SK-N-SH (cell line): ENCODE measurements around the gene SPIN1. TPM values are rescaled to one million over a fixed set of nuclear protein-coding genes. Genes with fewer than 3 reads are reported as not detected.

Experiments used
- CTCF ChIA-PET: fragments of 300-600, 350-600 bp; formaldehyde crosslinking; extraction: SDS; loops from one replicate; lab custom pipeline; 2021; lab: Yijun Ruan, JAX
- POLR2A ChIA-PET: fragments of 350-600 bp; sonication (Branson Sonifier 250); formaldehyde crosslinking; extraction: SDS; loops from one replicate; lab custom pipeline; 2020; ENCODE audit warnings: antibody characterized with exemption, inconsistent platforms; lab: Yijun Ruan, JAX
- DNase-seq: peaks from one replicate; pipeline ENCODE4 v3.0.0; 2012
- H2AFZ ChIP-seq: fragments of 200-600 bp; sonication (generic); 2 replicates; pipeline ENCODE4 v1.8.1; 2016; ENCODE audit warnings: antibody characterized with exemption, mild to moderate bottlenecking, low read depth
- H3F3A ChIP-seq: fragments of 200-600 bp; sonication (generic); replicated peaks from 2 replicates; pipeline ENCODE3; 2016; ENCODE audit warnings: antibody characterized with exemption, mild to moderate bottlenecking; ENCODE audit not compliant: insufficient read depth
- H3K27ac ChIP-seq, 2 experiments: fragments of 200-500 bp in 1 of 2; fragments of 200-600 bp in 1 of 2; sonication (Bioruptor generic) in 1 of 2; sonication (generic), shearing (Covaris generic) in 1 of 2; 2 replicates each; pipeline versions ENCODE4 v1.5.1 to v1.6.1; 2014 to 2016; ENCODE audit warnings: low read depth in 2 of 2, inconsistent platforms in 1 of 2, low read length in 1 of 2, mild to moderate bottlenecking in 1 of 2, mixed read lengths in 1 of 2
- H3K27me3 ChIP-seq: fragments of 200-600 bp; sonication (generic), shearing (Covaris generic); 2 replicates; pipeline ENCODE4 v1.6.1; 2016; ENCODE audit warnings: mixed run types; ENCODE audit not compliant: insufficient read depth
- H3K36me3 ChIP-seq, 2 experiments: fragments of 200-500 bp in 1 of 2; fragments of 200-600 bp in 1 of 2; sonication (Bioruptor generic) in 1 of 2; sonication (generic) in 1 of 2; replicated peaks in 1 of 2; 2 replicates each; pipeline versions ENCODE3 to v1.5.1; 2014 to 2016; ENCODE audit warnings: low read length in 1 of 2, mild to moderate bottlenecking in 1 of 2; ENCODE audit not compliant: insufficient read depth in 2 of 2, control insufficient read depth in 1 of 2
- H3K4me1 ChIP-seq, 2 experiments: fragments of 200-500 bp in 1 of 2; fragments of 200-600 bp in 1 of 2; sonication (Bioruptor generic) in 1 of 2; sonication (generic), shearing (Covaris generic) in 1 of 2; 2 replicates each; pipeline versions ENCODE4 v1.5.1 to v1.6.1; 2014 to 2016; ENCODE audit warnings: low read depth in 1 of 2, low read length in 1 of 2, mixed run types in 1 of 2; ENCODE audit not compliant: insufficient read depth in 2 of 2, control insufficient read depth in 1 of 2
- H3K4me2 ChIP-seq: fragments of 200-600 bp; sonication (generic), shearing (Covaris generic); 2 replicates; pipeline ENCODE4 v1.6.1; 2017; ENCODE audit warnings: mixed run types
- H3K4me3 ChIP-seq, 2 experiments: fragments of 200-500 bp in 1 of 2; fragments of 200-600 bp in 1 of 2; sonication (Bioruptor generic) in 1 of 2; sonication (generic), shearing (Covaris generic) in 1 of 2; 2 replicates each; pipeline versions ENCODE4 v1.5.1 to v1.8.1; 2014 to 2016; ENCODE audit warnings: low read depth in 2 of 2, inconsistent platforms in 1 of 2, low read length in 1 of 2, mild to moderate bottlenecking in 1 of 2, mixed read lengths in 1 of 2, moderate library complexity in 1 of 2
- H3K79me2 ChIP-seq: fragments of 200-600 bp; sonication (generic); 2 replicates; pipeline ENCODE4 v1.8.1; 2017; ENCODE audit warnings: mild to moderate bottlenecking; ENCODE audit not compliant: insufficient read depth
- H3K9ac ChIP-seq: fragments of 200-600 bp; sonication (generic); 2 replicates; pipeline ENCODE4 v1.6.1; 2017; ENCODE audit warnings: mixed run types
- H3K9me2 ChIP-seq: fragments of 200-600 bp; sonication (generic); 2 replicates; pipeline ENCODE4 v1.6.1; 2017; ENCODE audit warnings: mixed run types
- H3K9me3 ChIP-seq: fragments of 200-600 bp; sonication (generic); 2 replicates; pipeline ENCODE4 v1.6.1; 2017; ENCODE audit warnings: mixed run types, mild to moderate bottlenecking, moderate library complexity
- H4K20me1 ChIP-seq: fragments of 200-600 bp; sonication (generic); 2 replicates; pipeline ENCODE4 v1.6.1; 2017; ENCODE audit warnings: mild to moderate bottlenecking, mixed run types; ENCODE audit not compliant: insufficient read depth
- CHD2 ChIP-seq: fragments of 150-350 bp; IDR thresholded peaks from 2 replicates; pipeline ENCODE4 v1.6.1; 2018; ENCODE audit warnings: low read length; ENCODE audit not compliant: partially characterized antibody
- CTCF ChIP-seq: fragments of 200-600 bp; sonication (generic); IDR thresholded peaks from 2 replicates; pipeline ENCODE4 v1.6.1; 2017; ENCODE audit warnings: antibody characterized with exemption, mild to moderate bottlenecking, moderate library complexity
- EP300 ChIP-seq, 2 experiments: IDR thresholded peaks; 2 replicates each; pipeline versions ENCODE4 v1.4.0 to v1.6.1; 2012; ENCODE audit warnings: borderline replicate concordance in 1 of 2, low read depth in 1 of 2, low read length in 1 of 2
- EZH2phosphoT487 ChIP-seq: fragments of 200-600 bp; sonication (generic); IDR thresholded peaks from 2 replicates; pipeline ENCODE4 v1.6.1; 2017; ENCODE audit warnings: low read depth, mixed run types, mild to moderate bottlenecking, antibody characterized with exemption, moderate library complexity, borderline replicate concordance
- FOXJ3 ChIP-seq: sonication (generic); formaldehyde crosslinking; IDR thresholded peaks from 2 replicates; pipeline ENCODE4 v1.5.1; 2020; ENCODE audit warnings: mild to moderate bottlenecking, missing genetic modification reagents
- FOXM1 ChIP-seq: IDR thresholded peaks from 2 replicates; pipeline ENCODE4 v1.4.0; 2012; ENCODE audit warnings: low read depth, mild to moderate bottlenecking
- GATA2 ChIP-seq: sonication (generic); formaldehyde crosslinking; IDR thresholded peaks from 2 replicates; pipeline ENCODE4 v1.5.0; 2020; ENCODE audit warnings: mild to moderate bottlenecking, missing genetic modification reagents
- JUND ChIP-seq: IDR thresholded peaks from 2 replicates; pipeline ENCODE4 v1.4.0; 2012
- MAX ChIP-seq: IDR thresholded peaks from 2 replicates; pipeline ENCODE4 v1.4.0; 2012; ENCODE audit warnings: low read depth
- MEF2A ChIP-seq: IDR thresholded peaks from 2 replicates; pipeline ENCODE4 v1.4.0; 2012; ENCODE audit warnings: low read depth, borderline replicate concordance
- MXI1 ChIP-seq: IDR thresholded peaks from 2 replicates; pipeline ENCODE4 v1.6.1; 2012; ENCODE audit warnings: mild to moderate bottlenecking, low read depth, low read length, improper control_type of control experiment
- NFIC ChIP-seq: IDR thresholded peaks from 2 replicates; pipeline ENCODE4 v1.4.0; 2012; ENCODE audit warnings: borderline replicate concordance
- NRF1 ChIP-seq: IDR thresholded peaks from 2 replicates; pipeline ENCODE4 v1.6.1; 2012; ENCODE audit warnings: low read depth, mild to moderate bottlenecking, low read length
- POLR2AphosphoS5 ChIP-seq: IDR thresholded peaks from 2 replicates; pipeline ENCODE4 v1.6.1; 2012; ENCODE audit warnings: low read depth, low read length
- RFX5 ChIP-seq: IDR thresholded peaks from 2 replicates; pipeline ENCODE4 v1.6.1; 2012; ENCODE audit warnings: mild to moderate bottlenecking, improper control_type of control experiment, low read length
- TAF1 ChIP-seq: IDR thresholded peaks from 2 replicates; pipeline ENCODE4 v1.6.1; 2012; ENCODE audit warnings: low read depth, mild to moderate bottlenecking, low read length, moderate library complexity, borderline replicate concordance
- TEAD4 ChIP-seq: IDR thresholded peaks from 2 replicates; pipeline ENCODE4 v1.4.0; 2012; ENCODE audit warnings: mild to moderate bottlenecking, borderline replicate concordance; ENCODE audit not compliant: insufficient read depth
- USF2 ChIP-seq: fragments of 150-350 bp; IDR thresholded peaks from 2 replicates; pipeline ENCODE4 v1.6.1; 2017; ENCODE audit warnings: antibody characterized with exemption, low read length, low read depth, borderline replicate concordance
- YY1 ChIP-seq: IDR thresholded peaks from 2 replicates; pipeline ENCODE4 v1.4.0; 2012; ENCODE audit warnings: low read depth, mild to moderate bottlenecking
- ZBTB33 ChIP-seq: IDR thresholded peaks from 2 replicates; pipeline ENCODE4 v1.4.0; 2012; ENCODE audit warnings: low read depth, borderline replicate concordance
- WGBS: methylation state at CpG from one replicate; pipeline ENCODE4 v1.1.6; 2017; ENCODE audit warnings: low lambda C conversion rate; 5-methylcytosine and 5-hydroxymethylcytosine counted together
- polyA plus RNA-seq, 3 experiments: library from polyadenylated mRNA; depleted of rRNA; stranded (reverse); fragments of >200 nt; gene quantifications; 2 replicates each; pipeline ENCODE4 v1.2.3, GENCODE V29; 2012
- TF ChIP-seq, protein P1 (sequence below): IDR thresholded peaks from 2 replicates; pipeline ENCODE4 v1.4.0; 2012; ENCODE audit warnings: low read depth, borderline replicate concordance

The SPIN1 gene
- polyA plus RNA-seq, 1 of the 3 experiments (the other 2 are of a cell fraction): 35.8 TPM

GRCh38 chr9:88508326-88508725 is 120.1 kb downstream of the SPIN1 start:
- POLR2A ChIA-PET: no interaction called here
- Histone ChIP-seq H3K9me3 (no peaks in the 10 kb centered on the region), H3K4me1 (no peaks in the 10 kb centered on the region), H4K20me1 (no peaks in the 10 kb centered on the region), H3K4me2 (no peak overlapping the region), H3K27me3 (no peaks in the 10 kb centered on the region), H3K79me2 (no peaks in the 10 kb centered on the region), H2AFZ (no peak overlapping the region), H3K4me3 (no peak overlapping the region), H3K9me2 (no peaks in the 10 kb centered on the region), H3K27ac (no peak overlapping the region), H3K36me3 (no peaks in the 10 kb centered on the region), H3F3A (peaks cover 4% of the 10 kb centered on the region), H3K9ac (no peak overlapping the region)
- TF ChIP-seq TEAD4 (no peak), NRF1 (no peak), POLR2AphosphoS5 (no peak), YY1 (no peak), ZBTB33 (no peak), NFIC (no peak), EZH2phosphoT487 (no peak)
- 70% methylated on average over 2 of the region's 2 CpGs for WGBS
- CTCF ChIA-PET: no interaction called here
- DNase-seq: no peak

DNA sequence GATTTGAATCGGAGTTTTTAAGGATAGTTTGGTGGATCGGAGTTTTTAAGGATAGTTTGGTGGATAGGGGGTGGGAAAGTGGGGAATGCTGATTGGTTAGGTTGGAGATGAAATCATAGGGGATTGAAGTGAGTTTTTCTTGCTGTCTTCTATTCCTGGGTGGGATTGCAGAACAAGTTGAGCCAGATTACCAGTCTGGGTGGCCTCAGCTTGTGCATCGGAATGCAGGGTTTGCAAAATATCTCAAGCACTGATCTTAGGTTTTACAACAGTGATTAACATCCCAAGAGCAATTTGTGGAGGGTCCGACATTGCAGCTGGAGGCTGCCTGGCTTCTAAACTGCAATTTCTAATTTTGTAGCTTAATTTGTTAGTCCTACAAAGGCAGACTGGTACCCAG is 123.7 kb downstream of the SPIN1 start:
- Histone ChIP-seq H3K27ac (no peak overlapping the region), H2AFZ (no peak overlapping the region), H3K36me3 (no peaks in the 10 kb centered on the region), H3F3A (peaks cover 4% of the 10 kb centered on the region), H3K4me1 (no peaks in the 10 kb centered on the region), H3K79me2 (no peaks in the 10 kb centered on the region), H4K20me1 (no peaks in the 10 kb centered on the region), H3K9me3 (no peaks in the 10 kb centered on the region), H3K9ac (no peak overlapping the region), H3K27me3 (no peaks in the 10 kb centered on the region), H3K4me2 (no peak overlapping the region), H3K9me2 (no peaks in the 10 kb centered on the region), H3K4me3 (no peak overlapping the region)
- POLR2A ChIA-PET: no interaction called here
- 73% methylated on average over 4 of the region's 4 CpGs for WGBS
- CTCF ChIA-PET: no interaction called here
- no peak for DNase-seq
- TF ChIP-seq TAF1: no peak
- no peak for TF ChIP-seq MEF2A
- no peak for TF ChIP-seq ZBTB33
- no peak for TF ChIP-seq TEAD4
- no peak for TF ChIP-seq CHD2
- no peak for TF ChIP-seq MXI1
- TF ChIP-seq MAX: no peak
- TF ChIP-seq, protein P1, sequence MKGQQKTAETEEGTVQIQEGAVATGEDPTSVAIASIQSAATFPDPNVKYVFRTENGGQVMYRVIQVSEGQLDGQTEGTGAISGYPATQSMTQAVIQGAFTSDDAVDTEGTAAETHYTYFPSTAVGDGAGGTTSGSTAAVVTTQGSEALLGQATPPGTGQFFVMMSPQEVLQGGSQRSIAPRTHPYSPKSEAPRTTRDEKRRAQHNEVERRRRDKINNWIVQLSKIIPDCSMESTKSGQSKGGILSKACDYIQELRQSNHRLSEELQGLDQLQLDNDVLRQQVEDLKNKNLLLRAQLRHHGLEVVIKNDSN: no peak
- TF ChIP-seq JUND: no peak
- no peak for TF ChIP-seq EP300 (IDR thresholded peaks at IDR 0.05; ENCODE audit: borderline replicate concordance in 1 of 2, low read depth in 1 of 2, low read length in 1 of 2)
- no peak for TF ChIP-seq CTCF
- no peak for TF ChIP-seq RFX5
- no peak for TF ChIP-seq EZH2phosphoT487
- TF ChIP-seq FOXJ3 (CRISPR knock-in tag): no peak
- TF ChIP-seq GATA2 (CRISPR knock-in tag): no peak
- TF ChIP-seq FOXM1: no peak
- TF ChIP-seq USF2: no peak
